ENCODE results near the gene CCDC81. TPM values are rescaled to one million over a fixed set of nuclear protein-coding genes. Genes with fewer than 3 reads are reported as not detected.

The CCDC81 gene
- total and polyA plus RNA-seq, 2 donors (not counting 1 experiment from before 2014, with no cell fraction given) = 0.66 to 7.0 TPM

GRCh38 chr11:86388198-86388597 is 13.5 kb downstream of the CCDC81 start:
- Histone ChIP-seq H3K4me3 (replicated peaks in 1 of 4; ENCODE audit: control extremely low read depth in 1 of 4, insufficient read depth in 1 of 4, low read depth in 3 of 4, low read length in 4 of 4) (no peak overlapping the region), H3K9ac (ENCODE audit: insufficient read depth, low read length) (no peak overlapping the region), H3K27me3 (ENCODE audit: control insufficient read depth, insufficient read depth, low read length) (no peaks in the 10 kb centered on the region), H3K4me1 (ENCODE audit: control insufficient read depth, extremely low read depth, insufficient read depth, low read length) (no peaks in the 10 kb centered on the region), H3K36me3 (ENCODE audit: control insufficient read depth, insufficient read depth, low read length) (no peaks in the 10 kb centered on the region), H3K79me2 (ENCODE audit: control insufficient read depth, insufficient read depth, low read length) (no peaks in the 10 kb centered on the region), H2AFZ (ENCODE audit: low read length) (no peak overlapping the region), H3K4me2 (ENCODE audit: extremely low read depth, insufficient read depth, low read length) (no peak overlapping the region), H4K20me1 (ENCODE audit: control insufficient read depth, extremely low read depth, insufficient read depth, low read length) (no peaks in the 10 kb centered on the region), H3K27ac (ENCODE audit: insufficient read depth, low read length) (no peak overlapping the region), H3K9me3 (ENCODE audit: control insufficient read depth, insufficient read depth, low read depth, low read length) (no peaks in the 10 kb centered on the region)
- DNase-seq (ENCODE audit: low read depth in 2 of 2) = no peak
- TF ChIP-seq, protein P1, sequence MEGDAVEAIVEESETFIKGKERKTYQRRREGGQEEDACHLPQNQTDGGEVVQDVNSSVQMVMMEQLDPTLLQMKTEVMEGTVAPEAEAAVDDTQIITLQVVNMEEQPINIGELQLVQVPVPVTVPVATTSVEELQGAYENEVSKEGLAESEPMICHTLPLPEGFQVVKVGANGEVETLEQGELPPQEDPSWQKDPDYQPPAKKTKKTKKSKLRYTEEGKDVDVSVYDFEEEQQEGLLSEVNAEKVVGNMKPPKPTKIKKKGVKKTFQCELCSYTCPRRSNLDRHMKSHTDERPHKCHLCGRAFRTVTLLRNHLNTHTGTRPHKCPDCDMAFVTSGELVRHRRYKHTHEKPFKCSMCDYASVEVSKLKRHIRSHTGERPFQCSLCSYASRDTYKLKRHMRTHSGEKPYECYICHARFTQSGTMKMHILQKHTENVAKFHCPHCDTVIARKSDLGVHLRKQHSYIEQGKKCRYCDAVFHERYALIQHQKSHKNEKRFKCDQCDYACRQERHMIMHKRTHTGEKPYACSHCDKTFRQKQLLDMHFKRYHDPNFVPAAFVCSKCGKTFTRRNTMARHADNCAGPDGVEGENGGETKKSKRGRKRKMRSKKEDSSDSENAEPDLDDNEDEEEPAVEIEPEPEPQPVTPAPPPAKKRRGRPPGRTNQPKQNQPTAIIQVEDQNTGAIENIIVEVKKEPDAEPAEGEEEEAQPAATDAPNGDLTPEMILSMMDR (conservative IDR thresholded peaks at IDR 0.05 in 1 of 2, IDR thresholded peaks at IDR 0.05 in 1 of 2; ENCODE audit: low read depth in 1 of 2, low read length in 2 of 2) = no peak
- no peak for TF ChIP-seq EZH2 (IDR thresholded peaks at IDR 0.05; ENCODE audit: low read length, missing control alignments)

DNA sequence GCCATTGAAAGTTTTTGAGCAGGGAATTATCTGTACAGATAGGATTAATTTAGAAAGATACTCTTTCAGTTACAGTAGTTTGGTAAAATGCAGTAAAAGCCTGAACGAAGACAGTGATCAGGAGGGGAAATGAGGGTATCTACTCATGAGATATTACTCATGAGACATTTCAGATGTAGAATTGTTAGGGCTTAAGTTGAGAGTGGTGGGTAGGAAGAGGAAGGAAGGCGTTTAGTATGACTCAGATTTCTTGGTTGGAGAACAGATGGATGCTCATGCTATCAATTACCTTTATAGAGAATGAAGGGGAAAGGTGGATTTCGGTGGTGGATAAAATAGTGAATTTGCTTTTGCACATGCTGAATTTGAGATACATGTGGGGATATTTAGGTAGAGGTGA is 15.8 kb downstream of the CCDC81 start:
- H3K79me2 ChIP-seq (ENCODE audit: control insufficient read depth, insufficient read depth, low read length) = no peaks in the 10 kb centered on the region
- TF ChIP-seq, protein P1 (conservative IDR thresholded peaks at IDR 0.05 in 1 of 2, IDR thresholded peaks at IDR 0.05 in 1 of 2; ENCODE audit: low read depth in 1 of 2, low read length in 2 of 2) = no peak
- no peak for TF ChIP-seq EZH2 (IDR thresholded peaks at IDR 0.05; ENCODE audit: low read length, missing control alignments)
- H3K36me3 ChIP-seq (ENCODE audit: control insufficient read depth, insufficient read depth, low read length) = no peaks in the 10 kb centered on the region
- H2AFZ ChIP-seq (ENCODE audit: low read length) = no peak overlapping the region
- H3K4me1 ChIP-seq (ENCODE audit: control insufficient read depth, extremely low read depth, insufficient read depth, low read length) = no peaks in the 10 kb centered on the region
- no peak overlapping the region for H3K27ac ChIP-seq (ENCODE audit: insufficient read depth, low read length)
- no peak for DNase-seq (ENCODE audit: low read depth in 2 of 2)
- H4K20me1 ChIP-seq (ENCODE audit: control insufficient read depth, extremely low read depth, insufficient read depth, low read length) = no peaks in the 10 kb centered on the region
- H3K9ac ChIP-seq (ENCODE audit: insufficient read depth, low read length) = no peak overlapping the region
- no peaks in the 10 kb centered on the region for H3K9me3 ChIP-seq (ENCODE audit: control insufficient read depth, insufficient read depth, low read depth, low read length)
- no peaks in the 10 kb centered on the region for H3K27me3 ChIP-seq (ENCODE audit: control insufficient read depth, insufficient read depth, low read length)
- H3K4me2 ChIP-seq (ENCODE audit: extremely low read depth, insufficient read depth, low read length) = no peak overlapping the region
- no peak overlapping the region for H3K4me3 ChIP-seq (replicated peaks in 1 of 4; ENCODE audit: control extremely low read depth in 1 of 4, insufficient read depth in 1 of 4, low read depth in 3 of 4, low read length in 4 of 4)

GRCh38 chr11:86395061-86395551 is 20.4 kb downstream of the CCDC81 start:
- H3K27ac ChIP-seq (ENCODE audit: insufficient read depth, low read length) = no peak overlapping the region
- peaks cover 6% of the 10 kb centered on the region for H3K4me1 ChIP-seq (ENCODE audit: control insufficient read depth, extremely low read depth, insufficient read depth, low read length)
- TF ChIP-seq, protein P1 (conservative IDR thresholded peaks at IDR 0.05 in 1 of 2, IDR thresholded peaks at IDR 0.05 in 1 of 2; ENCODE audit: low read depth in 1 of 2, low read length in 2 of 2) = no peak
- no peak for TF ChIP-seq EZH2 (IDR thresholded peaks at IDR 0.05; ENCODE audit: low read length, missing control alignments)
- no peaks in the 10 kb centered on the region for H3K36me3 ChIP-seq (ENCODE audit: control insufficient read depth, insufficient read depth, low read length)
- no peaks in the 10 kb centered on the region for H3K27me3 ChIP-seq (ENCODE audit: control insufficient read depth, insufficient read depth, low read length)
- H3K9ac ChIP-seq (ENCODE audit: insufficient read depth, low read length) = no peak overlapping the region
- H3K4me3 ChIP-seq (replicated peaks in 1 of 4; ENCODE audit: control extremely low read depth in 1 of 4, insufficient read depth in 1 of 4, low read depth in 3 of 4, low read length in 4 of 4) = no peak overlapping the region
- peak; percentile 9 to 52 for DNase-seq (ENCODE audit: low read depth in 2 of 2)
- no peaks in the 10 kb centered on the region for H4K20me1 ChIP-seq (ENCODE audit: control insufficient read depth, extremely low read depth, insufficient read depth, low read length)
- H3K4me2 ChIP-seq (ENCODE audit: extremely low read depth, insufficient read depth, low read length) = peak overlapping the region; percentile 20
- H2AFZ ChIP-seq (ENCODE audit: low read length) = peak overlapping the region; percentile 87
- no peaks in the 10 kb centered on the region for H3K79me2 ChIP-seq (ENCODE audit: control insufficient read depth, insufficient read depth, low read length)
- no peaks in the 10 kb centered on the region for H3K9me3 ChIP-seq (ENCODE audit: control insufficient read depth, insufficient read depth, low read depth, low read length)
